HG03175 (cell line): ENCODE results near the gene INPP5A.

Experiments
- ATAC-seq: cut with Tn5 transposase; IDR thresholded peaks from one replicate; pipeline ENCODE4 v1.9.1; 2021; ENCODE audit warnings: mild to moderate bottlenecking, moderate library complexity; ENCODE audit not compliant: unreplicated experiment

INPP5A gene

GRCh38 chr10:132517951-132518521 is 19.6 kb upstream of the INPP5A start:
- no peak for ATAC-seq

DNA sequence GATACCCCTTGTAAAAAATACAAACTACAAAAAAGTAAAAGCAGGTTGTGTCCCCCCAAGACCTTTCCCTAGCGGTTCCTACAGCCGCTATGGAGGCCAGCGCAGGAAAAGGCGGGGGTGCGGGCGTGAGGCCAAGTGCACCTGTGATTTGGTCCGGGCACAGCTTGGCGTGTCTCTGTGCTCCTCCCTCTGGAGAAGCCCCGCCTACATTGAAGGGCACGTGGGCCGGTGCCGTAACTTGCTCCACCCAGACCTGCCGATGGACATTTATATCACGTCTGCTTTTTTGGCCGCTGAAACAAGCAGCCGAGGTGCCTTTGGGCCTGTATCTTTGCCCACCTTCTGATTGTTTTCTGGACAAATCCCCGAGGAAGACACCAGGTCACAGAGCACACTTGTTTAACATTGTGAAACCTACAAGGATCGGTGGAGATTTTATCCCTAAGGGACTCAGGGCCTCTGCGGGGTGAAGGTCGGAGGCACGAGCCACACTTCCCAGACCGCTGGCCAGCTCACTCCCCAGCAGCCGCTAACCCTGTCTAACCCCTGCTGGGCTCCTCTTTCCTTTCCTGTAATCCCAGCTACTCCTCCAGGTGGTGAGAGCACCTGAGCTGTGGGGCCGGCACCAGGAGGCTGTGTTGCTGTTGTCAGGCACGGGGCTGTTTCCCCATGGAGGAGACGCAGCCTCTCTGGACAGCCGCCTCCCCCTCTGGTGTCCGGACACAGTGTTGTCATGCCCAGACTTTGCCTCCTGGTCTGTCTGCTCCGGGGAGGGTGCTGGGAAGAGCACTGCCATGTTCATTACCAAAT is 18.8 kb upstream of the INPP5A start:
- no peak for ATAC-seq

- no peak for ATAC-seq
Measured at GRCh38 chr10:132519382-132520176, 18.0 kb upstream of the INPP5A start.

GRCh38 chr10:132520177-132520811 is 17.3 kb upstream of the INPP5A start:
- no peak for ATAC-seq

- no peak for ATAC-seq
Measured at GRCh38 chr10:132521041-132521465, 16.5 kb upstream of the INPP5A start.

DNA sequence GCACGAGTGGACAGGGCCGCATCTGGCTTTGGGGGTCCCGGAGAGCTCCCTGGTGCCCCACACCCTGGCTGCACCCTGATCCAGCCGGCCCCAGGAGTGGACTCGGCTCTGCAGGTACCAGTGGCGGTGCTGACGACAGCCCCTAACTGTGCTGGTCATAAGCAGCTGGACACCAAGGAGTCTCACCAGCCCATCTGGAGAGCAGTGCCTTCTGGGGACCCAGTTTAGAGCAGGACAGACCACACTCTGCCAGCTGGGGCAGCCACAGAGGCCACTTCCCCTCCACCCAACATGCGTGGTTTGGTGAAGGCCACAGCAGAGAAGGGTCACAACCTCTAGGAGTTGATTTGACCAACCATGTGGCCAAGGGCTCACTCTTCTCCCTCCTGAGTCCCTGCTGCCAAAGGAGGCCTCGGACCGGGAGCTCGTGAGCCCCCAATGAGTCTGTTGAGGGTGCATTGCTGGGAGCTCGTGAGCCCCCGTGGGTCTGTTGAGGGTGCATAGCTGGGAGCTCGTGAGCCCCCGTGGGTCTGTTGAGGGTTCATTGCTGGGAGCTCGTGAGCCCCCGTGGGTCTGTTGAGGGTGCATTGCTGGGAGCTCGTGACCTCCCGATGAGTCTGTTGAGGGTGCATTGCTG is 16.0 kb upstream of the INPP5A start:
- no peak for ATAC-seq

DNA sequence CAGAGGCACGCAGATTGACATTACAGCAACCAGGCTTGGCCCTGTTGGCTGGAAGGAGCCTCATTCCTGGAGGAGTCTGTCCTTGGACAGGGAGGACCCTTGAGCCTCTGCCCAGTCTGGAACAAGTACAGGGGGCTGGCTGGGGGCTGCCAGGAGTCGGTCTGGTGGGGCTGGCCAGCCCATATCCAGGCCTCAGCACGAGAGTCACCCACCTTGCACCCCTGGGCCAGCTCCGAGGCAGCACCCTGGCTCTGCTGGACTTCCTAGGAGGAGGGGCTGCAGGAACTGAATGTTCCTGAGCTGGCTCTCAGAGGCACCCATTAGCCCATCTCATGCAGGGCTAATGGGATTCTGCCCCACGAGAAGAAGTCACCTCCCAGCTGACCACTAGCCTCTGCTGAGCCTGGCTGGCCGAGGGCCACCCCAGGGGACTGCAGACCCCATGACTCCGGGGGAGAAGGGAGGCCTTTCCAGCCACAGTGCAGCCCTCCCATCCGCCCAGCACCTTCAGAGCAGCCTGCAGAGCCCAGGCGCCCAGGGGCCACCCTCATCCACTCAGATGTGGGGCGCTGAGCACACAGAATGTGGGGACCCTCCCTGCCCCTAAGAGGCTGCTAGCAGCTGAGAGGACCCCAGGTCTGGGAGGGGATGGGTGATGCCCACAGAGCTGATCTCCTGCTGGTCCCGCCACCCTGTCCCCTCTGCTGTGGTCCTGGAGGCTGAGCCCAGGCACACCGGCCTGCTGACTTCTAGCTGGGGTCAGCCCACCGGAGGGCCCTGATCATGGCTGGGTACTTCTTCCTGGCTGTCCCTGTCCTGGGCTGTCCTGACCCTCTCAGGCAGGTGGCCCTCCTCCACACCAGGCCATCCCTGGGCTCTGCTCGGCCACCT is 14.8 kb upstream of the INPP5A start:
- no peak for ATAC-seq

- no peak for ATAC-seq
Measured at GRCh38 chr10:132523561-132524442, 13.8 kb upstream of the INPP5A start.

GRCh38 chr10:132524443-132525285 is 12.9 kb upstream of the INPP5A start:
- ATAC-seq, result no peak

DNA sequence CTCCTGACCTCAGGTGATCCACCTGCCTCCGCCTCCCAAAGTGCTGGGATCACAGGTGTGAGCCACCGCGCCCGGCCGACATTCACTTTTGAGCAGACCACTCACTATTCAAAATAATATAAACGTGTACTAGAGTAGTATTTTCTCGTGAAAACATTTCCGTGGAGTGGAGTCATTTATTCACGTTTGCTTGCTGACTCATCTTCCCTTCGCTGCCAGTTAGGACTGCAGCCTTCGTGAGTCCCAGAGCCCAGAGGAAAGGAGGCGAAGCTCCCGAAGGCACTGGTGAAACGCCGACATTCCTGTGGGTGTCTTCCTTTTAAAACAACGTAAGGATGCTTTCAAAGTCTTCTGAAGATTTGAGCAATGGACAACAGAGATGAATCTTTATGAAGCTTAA is 10.9 kb upstream of the INPP5A start:
- no peak for ATAC-seq

DNA sequence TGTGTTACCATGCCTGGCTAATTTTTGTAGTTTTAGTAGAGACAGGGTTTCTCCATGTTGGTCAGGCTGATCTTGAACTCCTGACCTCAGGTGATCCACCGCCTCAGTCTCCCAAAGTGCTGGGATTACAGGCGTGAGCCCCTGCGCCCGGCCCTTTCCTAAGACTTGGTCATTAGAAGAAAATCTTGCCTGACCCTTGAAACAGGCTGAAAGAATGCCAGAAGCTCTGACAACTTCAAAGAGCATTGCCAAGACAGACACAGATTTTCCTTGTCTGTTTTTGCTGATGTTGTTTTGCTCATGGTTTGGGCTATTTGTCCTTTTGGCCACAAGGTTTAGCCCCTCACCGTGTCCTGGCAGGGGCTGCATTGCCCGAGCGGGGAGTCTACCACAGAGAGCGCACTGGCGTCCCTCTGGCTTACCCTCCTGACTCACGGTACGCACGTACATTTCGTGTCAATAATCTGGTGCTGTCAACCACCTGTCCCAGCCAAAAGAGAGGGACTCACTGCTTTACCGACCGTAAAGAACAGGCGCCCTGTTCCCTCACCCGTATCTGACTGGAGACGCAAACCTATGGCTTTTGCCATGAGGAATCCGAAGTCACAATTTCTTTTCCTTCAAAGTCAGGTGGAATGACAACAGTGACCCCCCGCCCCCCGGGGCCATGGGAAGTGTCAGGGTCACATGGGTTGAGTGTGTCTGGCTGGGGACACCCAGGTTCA is 10.1 kb upstream of the INPP5A start:
- ATAC-seq, result no peak

- ATAC-seq, result no peak
Measured at GRCh38 chr10:132528064-132528691, 9.4 kb upstream of the INPP5A start.

DNA sequence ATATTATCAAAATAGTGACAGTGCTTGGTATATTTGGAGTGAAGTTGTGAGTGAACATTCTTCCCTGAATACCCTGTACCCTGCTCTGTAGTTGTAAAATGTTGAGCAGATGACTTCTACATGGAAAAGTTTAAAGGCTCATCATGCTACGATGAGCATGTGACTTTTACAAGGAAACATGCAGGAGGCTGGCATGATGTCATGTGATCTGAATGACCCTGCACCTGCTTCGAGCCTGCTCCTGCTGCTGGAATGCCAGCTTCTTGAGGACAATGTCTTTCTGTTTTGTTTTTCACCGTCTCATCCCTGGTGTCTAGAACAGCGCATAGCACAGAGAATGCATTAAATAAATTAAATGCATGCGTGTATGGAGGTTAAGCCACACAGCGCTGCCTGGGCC is 5.4 kb upstream of the INPP5A start:
- no peak for ATAC-seq

- ATAC-seq, result no peak
Measured at GRCh38 chr10:132532749-132533560, 4.6 kb upstream of the INPP5A start.

DNA sequence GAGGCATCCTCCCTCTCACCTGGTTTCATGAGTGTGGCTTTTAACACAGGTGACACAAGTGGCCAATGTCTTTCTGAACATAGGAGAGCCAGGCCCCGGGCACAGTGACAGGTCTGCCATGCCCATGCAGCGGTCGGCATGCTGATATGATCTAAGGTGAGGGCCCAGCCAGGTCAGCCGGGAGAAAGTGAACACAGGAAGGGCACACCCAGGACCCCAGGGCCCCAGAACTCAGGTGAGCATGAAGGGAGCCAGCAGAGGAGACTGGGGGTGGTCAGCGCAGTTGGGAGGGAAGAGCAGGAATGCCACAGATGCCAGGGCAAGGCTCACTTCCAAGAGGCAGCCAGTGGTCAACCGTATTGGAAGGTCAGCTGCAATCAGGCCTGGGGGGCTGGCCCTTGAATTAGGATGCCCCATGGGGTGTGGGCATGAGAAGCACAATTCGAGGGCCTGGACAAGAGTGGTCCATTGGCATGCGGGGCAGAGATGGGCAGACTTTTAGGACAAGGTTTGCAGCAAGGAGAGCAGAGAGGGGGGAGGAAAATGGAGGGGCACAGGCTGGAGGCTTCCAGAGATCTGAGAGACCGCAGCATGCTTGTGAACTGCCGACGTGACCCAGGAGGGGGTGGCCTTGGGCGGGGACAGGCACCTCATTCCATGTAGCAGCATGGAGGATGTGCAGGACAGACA is 3.9 kb upstream of the INPP5A start:
- ATAC-seq, result no peak
